HG03097 (cell line): ENCODE results near the gene MTFP1.
"Not testable (repeated sequence)": the region's sequence is repeated elsewhere in the genome, so short reads cannot be mapped to it uniquely, and the experiment has no call there.

Source experiments
- ATAC-seq: cut with Tn5 transposase; IDR thresholded peaks from one replicate; pipeline ENCODE4 v1.9.1; 2021; ENCODE audit not compliant: unreplicated experiment, low FRiP score

MTFP1 gene

DNA sequence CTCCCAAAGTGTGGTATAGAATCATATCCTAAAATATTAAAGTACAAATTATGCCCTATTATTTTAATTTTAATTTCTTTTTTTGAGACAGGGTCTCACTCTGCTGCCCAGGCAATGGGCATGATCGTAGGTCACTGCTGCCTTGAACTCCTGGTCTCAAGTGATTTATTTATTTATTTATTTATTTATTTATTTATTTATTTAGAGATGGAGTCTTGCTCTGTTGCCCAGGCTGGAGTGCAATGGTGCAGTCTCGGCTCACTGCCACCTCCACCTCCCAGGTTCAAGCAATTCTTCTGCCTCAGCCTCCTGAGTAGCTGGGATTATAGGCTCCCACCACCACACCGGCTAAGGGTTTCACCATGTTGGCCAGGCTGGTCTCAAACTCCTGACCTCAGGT lies 24.5 kb upstream of the MTFP1 start:
- not testable (repeated sequence) for ATAC-seq

- ATAC-seq, result no peak
These were observed 23.4 kb upstream of the MTFP1 start for GRCh38 chr22:30402028-30402765.

DNA sequence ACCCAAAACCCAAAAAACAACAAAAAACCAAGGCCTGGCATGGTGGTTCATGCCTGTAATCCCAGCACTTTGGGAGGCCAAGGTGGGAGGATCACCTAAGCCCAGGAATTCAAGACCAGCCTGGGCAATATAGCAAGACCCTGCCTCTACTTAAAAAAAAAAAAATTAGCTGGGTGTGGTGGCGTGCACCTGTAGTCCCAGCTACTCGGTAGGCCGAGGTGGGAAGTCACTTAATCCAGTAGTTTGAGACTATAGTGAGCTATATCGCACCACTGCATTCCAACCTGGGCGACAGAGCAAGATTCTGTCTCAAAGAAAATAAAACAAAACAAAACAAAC lies 22.8 kb upstream of the MTFP1 start:
- not testable (repeated sequence) for ATAC-seq

GRCh38 chr22:30404307-30404706 lies 21.3 kb upstream of the MTFP1 start:
- no peak for ATAC-seq

GRCh38 chr22:30405731-30406130 lies 19.8 kb upstream of the MTFP1 start:
- no peak for ATAC-seq

GRCh38 chr22:30406400-30406799 lies 19.2 kb upstream of the MTFP1 start:
- no peak for ATAC-seq

GRCh38 chr22:30408388-30409102 lies 17.0 kb upstream of the MTFP1 start:
- no peak for ATAC-seq

GRCh38 chr22:30411780-30412179 lies 13.8 kb upstream of the MTFP1 start:
- ATAC-seq, result no peak

DNA sequence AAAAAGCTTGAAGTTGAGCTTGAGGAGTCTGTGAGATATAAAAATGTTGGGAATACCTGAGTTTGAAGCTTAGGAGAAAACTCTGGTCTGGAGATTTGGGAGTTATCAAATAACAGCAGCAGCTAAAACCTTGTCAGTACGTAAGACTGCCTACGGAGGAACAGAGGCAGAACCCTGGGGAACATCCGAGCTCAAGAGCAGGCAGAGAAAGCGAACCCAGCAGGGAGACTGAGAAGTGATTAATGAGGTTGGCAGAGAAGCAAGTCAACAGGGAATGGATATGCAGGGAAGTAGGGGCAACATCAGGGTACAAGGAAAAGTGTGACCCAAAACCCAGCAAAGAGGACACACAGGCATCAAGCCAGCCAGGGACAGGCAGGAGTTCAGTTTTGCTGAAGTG lies 12.6 kb upstream of the MTFP1 start:
- ATAC-seq, result no peak

DNA sequence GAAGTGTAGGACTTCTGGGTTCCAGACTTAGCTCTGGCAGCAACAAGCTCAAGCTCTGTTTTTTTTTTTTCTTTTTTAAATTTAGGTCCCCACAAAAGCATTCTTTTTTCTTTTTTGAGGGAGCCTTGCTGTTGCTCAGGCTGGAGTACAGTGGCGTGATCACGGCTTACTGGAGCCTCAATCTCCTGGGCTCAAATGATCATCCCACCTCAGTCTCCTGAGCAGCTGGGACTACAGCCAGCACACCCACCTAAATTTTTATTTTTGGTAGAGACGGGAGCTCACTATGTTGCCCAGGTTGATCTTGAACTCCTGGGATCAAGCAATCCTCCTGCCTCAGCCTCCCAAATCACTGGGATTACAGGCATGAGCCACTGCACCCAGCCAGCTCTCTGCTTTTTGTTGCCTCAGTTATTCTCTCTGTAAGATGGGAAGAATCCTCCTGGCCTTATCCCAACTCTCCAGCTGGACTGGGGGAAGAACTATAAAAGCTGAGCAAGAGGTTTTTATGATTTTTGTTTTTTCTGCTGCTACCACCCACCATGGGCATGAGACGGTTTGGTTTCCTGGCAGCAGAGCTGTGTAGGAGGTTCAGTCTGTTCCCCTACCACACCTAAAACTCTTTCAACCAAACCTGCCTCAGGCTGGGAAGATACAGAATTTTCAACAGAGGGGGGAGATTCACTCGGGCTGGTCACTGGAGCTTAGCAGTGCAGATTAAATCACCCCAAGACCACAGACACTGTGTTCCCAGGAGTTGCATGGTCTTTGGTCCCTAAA lies 11.6 kb upstream of the MTFP1 start:
- no peak for ATAC-seq

- no peak for ATAC-seq
These were observed 11.0 kb upstream of the MTFP1 start for GRCh38 chr22:30414525-30415047.

DNA sequence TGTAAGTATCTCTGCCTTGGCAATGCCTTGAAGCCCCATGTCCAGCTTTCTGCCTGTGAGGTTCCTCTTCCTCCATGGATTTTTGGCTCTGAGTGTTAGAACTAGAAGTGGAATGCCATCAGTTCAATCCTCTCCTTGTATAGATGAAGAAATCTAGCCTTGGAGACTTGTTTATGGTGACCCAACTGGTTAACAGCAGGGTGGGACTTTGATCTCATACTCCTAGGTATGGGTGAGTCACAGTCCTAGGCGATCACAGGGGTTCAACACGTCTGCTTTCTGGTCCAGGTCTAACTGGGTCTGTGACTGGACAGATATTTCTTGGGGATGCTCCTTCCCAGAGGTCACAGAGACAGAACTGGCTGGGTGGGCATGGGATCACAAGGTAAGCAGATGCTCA lies 9.2 kb upstream of the MTFP1 start:
- ATAC-seq, result no peak

DNA sequence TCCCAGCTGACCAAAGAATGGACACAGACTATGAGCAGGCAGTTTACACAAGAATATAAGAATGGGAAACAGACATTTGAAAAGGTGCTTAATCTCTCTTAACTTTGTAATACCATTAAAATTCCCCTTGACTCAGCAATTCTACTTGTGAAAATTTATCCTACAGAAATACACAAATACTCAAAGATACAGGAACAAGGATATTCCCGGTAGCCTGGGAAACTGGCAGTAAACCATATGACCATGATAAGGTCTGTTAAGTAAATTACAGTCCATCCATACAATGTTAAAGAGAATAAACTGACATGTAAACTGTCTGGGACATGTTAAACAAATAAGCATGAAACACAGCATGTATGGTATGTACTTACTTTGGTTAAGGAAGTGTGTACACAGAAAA lies 8.7 kb upstream of the MTFP1 start:
- ATAC-seq, result no peak

DNA sequence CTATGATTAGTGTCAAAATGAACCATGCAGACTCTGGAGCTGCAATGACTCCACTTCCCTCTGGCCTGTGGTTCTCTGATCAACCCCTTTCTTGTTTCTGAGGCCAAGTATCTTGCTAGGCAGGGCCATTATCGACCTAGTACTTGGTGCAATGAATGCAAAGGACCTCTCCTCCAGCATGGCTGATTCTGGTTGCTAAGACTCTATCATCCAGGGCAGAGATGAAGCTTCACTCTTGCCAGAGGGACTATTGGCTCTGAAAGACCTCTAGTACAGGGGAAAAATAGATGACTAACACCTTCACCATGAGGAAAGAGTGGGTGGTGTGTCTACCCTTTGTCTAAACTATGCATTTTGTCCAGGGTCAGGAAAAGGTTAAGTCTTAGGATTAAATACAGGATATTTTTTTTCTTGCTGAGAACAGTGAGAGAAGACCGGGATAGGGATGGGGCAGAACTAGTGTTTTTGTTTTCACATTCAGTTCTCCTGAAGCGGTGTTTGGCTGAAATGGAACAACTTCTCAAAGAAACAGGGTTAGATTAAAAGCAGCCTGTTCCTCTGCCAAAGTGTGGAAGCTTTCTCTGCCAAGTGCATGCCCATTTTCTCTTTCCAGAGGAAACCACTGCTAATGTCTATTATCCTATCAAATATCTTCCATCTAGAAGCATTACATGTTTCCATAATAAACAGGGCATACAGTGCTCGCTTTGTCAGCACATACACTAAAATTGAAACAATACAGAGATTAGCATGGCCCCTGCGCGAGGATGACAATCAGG lies 5.0 kb upstream of the MTFP1 start:
- ATAC-seq, result no peak

DNA sequence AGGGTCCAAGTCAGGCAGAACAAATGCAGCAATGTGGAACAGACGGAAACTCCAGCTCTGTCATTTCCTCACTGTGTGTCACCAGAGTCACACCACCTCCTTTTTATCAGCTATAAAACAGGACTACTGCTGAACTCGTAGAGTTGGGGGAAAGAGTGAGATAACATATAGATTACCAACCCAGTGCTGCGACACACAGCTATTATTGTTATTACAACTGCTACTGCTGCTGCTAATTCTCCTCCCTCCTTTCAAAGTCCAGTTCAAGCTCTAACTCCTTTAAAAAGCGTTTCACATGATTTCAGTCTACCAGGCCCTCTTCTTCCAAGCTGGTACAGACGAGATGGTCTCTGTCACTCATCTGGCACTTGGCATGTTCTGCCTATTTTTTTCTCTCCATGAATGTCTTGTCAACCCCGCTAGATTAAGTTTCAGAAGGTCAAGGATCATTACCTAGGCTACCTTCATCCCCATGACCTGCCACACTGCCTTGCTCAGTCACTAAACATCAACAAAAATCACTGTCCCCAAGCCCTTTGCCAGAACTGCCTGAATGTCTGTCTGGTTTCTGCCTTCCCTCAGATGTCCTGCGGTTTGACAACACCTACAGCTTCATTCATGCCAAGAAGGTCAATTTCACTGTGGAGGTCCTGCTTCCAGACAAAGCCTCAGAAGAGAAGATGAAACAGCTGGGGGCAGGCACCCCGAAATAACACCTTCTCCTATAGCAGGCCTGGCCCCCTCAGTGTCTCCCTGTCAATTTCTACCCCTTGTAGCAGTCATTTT lies 3.7 kb upstream of the MTFP1 start:
- no peak for ATAC-seq

GRCh38 chr22:30422481-30423300 lies 2.9 kb upstream of the MTFP1 start:
- no peak for ATAC-seq

GRCh38 chr22:30423301-30423958 lies 2.1 kb upstream of the MTFP1 start:
- ATAC-seq, result peak; percentile 30

DNA sequence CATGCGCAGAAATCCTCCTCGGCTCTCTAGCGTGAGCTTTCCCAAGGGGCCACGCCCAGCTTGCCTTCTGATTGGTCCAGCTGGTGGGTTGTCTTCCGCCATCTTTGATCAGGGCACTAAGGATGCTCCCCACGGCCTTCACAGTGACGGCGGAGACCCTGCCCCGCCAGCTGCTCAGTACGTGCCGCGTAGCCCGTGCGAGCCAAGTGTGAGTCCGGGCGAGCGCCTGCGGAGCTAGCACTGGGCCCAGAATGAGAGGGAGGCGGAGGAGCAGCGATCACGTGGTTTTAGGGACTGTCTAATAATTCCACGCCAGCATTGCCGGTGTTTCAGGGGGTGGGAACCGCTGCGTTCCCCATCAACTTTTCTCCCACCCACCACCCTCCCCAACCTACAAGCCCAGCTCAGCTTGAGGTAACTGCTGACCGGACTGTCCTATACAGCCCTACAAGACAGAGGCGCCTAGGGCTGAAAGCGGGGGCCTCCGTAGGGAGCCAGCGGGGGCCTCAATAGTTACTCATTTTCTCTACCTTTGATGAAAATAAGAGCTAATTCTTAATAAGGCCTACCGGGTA lies 1.5 kb upstream of the MTFP1 start:
- ATAC-seq, result peak; percentile 83
